ENCODE results near the gene SH3GL1.
A peak's percentile ranks its signal among the peaks of the same experiment; 100 is the strongest.

Gene SH3GL1

GRCh38 chr19:4372165-4373012 is 28.0 kb downstream of the SH3GL1 start:
- no peaks in the 10 kb centered on the region for H3K9me3 ChIP-seq
- peak overlapping the region; percentile 100 for H3K4me2 ChIP-seq
- peaks cover 8% of the 10 kb centered on the region; the same call in 1 of the 2 replicates for H3K36me3 ChIP-seq
- H3K9ac ChIP-seq, result peak overlapping the region; percentile 74
- H4K20me1 ChIP-seq, result peaks cover 100% of the 10 kb centered on the region
- peaks cover 100% of the 10 kb centered on the region for H3K4me1 ChIP-seq
- no peak overlapping the region; the same call in 1 of the 2 replicates for H3K27ac ChIP-seq
- no peak overlapping the region for H3K4me3 ChIP-seq
- no peaks in the 10 kb centered on the region for H3K27me3 ChIP-seq
- no peak for TF ChIP-seq Cebpa-rat (IDR thresholded peaks at IDR 0.05)

GRCh38 chr19:4371247-4372164 is 28.8 kb downstream of the SH3GL1 start:
- Histone ChIP-seq H3K9me3 (no peaks in the 10 kb centered on the region), H3K27me3 (no peaks in the 10 kb centered on the region), H3K36me3 (peaks cover 14% of the 10 kb centered on the region), H3K4me1 (peaks cover 99% of the 10 kb centered on the region), H4K20me1 (peaks cover 98% of the 10 kb centered on the region), H3K9ac (peak overlapping the region; percentile 74), H3K4me3 (no peak overlapping the region), H3K4me2 (peak overlapping the region; percentile 100), H3K27ac (peak overlapping the region; percentile 87)
- TF ChIP-seq Cebpa-rat (IDR thresholded peaks at IDR 0.05), result no peak

GRCh38 chr19:4370418-4371041 is 29.8 kb downstream of the SH3GL1 start:
- H3K9ac ChIP-seq, result peak overlapping the region; percentile 74
- TF ChIP-seq Cebpa-rat (IDR thresholded peaks at IDR 0.05), result no peak
- peaks cover 98% of the 10 kb centered on the region for H4K20me1 ChIP-seq
- no peaks in the 10 kb centered on the region for H3K9me3 ChIP-seq
- H3K4me3 ChIP-seq, result peak overlapping the region; percentile 58; the same call in 1 of the 2 replicates
- peaks cover 99% of the 10 kb centered on the region for H3K4me1 ChIP-seq
- H3K36me3 ChIP-seq, result peaks cover 24% of the 10 kb centered on the region
- peak overlapping the region; percentile 100 for H3K4me2 ChIP-seq
- H3K27ac ChIP-seq, result peak overlapping the region; percentile 87
- H3K27me3 ChIP-seq, result no peaks in the 10 kb centered on the region

GRCh38 chr19:4369888-4370260 is 30.5 kb downstream of the SH3GL1 start:
- peak overlapping the region; percentile 100 for H3K4me2 ChIP-seq
- peak overlapping the region; percentile 74 for H3K9ac ChIP-seq
- H3K36me3 ChIP-seq, result peaks cover 30% of the 10 kb centered on the region
- no peak for TF ChIP-seq Cebpa-rat (IDR thresholded peaks at IDR 0.05)
- H3K27ac ChIP-seq, result peak overlapping the region; percentile 87
- H3K9me3 ChIP-seq, result no peaks in the 10 kb centered on the region
- H3K4me1 ChIP-seq, result peaks cover 99% of the 10 kb centered on the region
- H3K4me3 ChIP-seq, result peak overlapping the region; percentile 58
- H4K20me1 ChIP-seq, result peaks cover 96% of the 10 kb centered on the region
- no peaks in the 10 kb centered on the region for H3K27me3 ChIP-seq

- no peak for TF ChIP-seq Cebpa-rat (IDR thresholded peaks at IDR 0.05)
- H3K4me3 ChIP-seq, result peak overlapping the region; percentile 58
- H3K9ac ChIP-seq, result peak overlapping the region; percentile 74
- H3K4me1 ChIP-seq, result peaks cover 93% of the 10 kb centered on the region
- peak overlapping the region; percentile 100 for H3K4me2 ChIP-seq
- H3K27me3 ChIP-seq, result no peaks in the 10 kb centered on the region
- H3K27ac ChIP-seq, result peak overlapping the region; percentile 87
- no peaks in the 10 kb centered on the region for H3K9me3 ChIP-seq
- H3K36me3 ChIP-seq, result peaks cover 34% of the 10 kb centered on the region
- peaks cover 91% of the 10 kb centered on the region for H4K20me1 ChIP-seq
Observed at GRCh38 chr19:4369109-4369887, 31.0 kb downstream of the SH3GL1 start.

- no peak for TF ChIP-seq Cebpa-rat (IDR thresholded peaks at IDR 0.05)
- H3K9me3 ChIP-seq, result no peaks in the 10 kb centered on the region
- H4K20me1 ChIP-seq, result peaks cover 85% of the 10 kb centered on the region
- no peak overlapping the region; the same call in 1 of the 2 replicates for H3K4me3 ChIP-seq
- peaks cover 83% of the 10 kb centered on the region for H3K4me1 ChIP-seq
- H3K4me2 ChIP-seq, result peak overlapping the region; percentile 100
- H3K9ac ChIP-seq, result peak overlapping the region; percentile 39
- peaks cover 44% of the 10 kb centered on the region for H3K36me3 ChIP-seq
- H3K27me3 ChIP-seq, result no peaks in the 10 kb centered on the region
- peak overlapping the region; percentile 73 for H3K27ac ChIP-seq
Observed at GRCh38 chr19:4368128-4368820, 32.1 kb downstream of the SH3GL1 start.

- Histone ChIP-seq H3K4me3 (no peak overlapping the region; the same call in 1 of the 2 replicates), H3K4me1 (peaks cover 78% of the 10 kb centered on the region), H3K4me2 (peak overlapping the region; percentile 100), H4K20me1 (peaks cover 80% of the 10 kb centered on the region), H3K27me3 (no peaks in the 10 kb centered on the region), H3K27ac (peak overlapping the region; percentile 73), H3K36me3 (peaks cover 49% of the 10 kb centered on the region), H3K9me3 (no peaks in the 10 kb centered on the region), H3K9ac (peak overlapping the region; percentile 39; the same call in 1 of the 2 replicates)
- TF ChIP-seq Cebpa-rat (IDR thresholded peaks at IDR 0.05), result no peak
Observed at GRCh38 chr19:4367781-4368127, 32.6 kb downstream of the SH3GL1 start.

GRCh38 chr19:4367336-4367723 is 33.0 kb downstream of the SH3GL1 start:
- Histone ChIP-seq H3K4me1 (peaks cover 74% of the 10 kb centered on the region), H3K36me3 (peaks cover 53% of the 10 kb centered on the region), H4K20me1 (peaks cover 76% of the 10 kb centered on the region), H3K27ac (peak overlapping the region; percentile 73), H3K9me3 (no peaks in the 10 kb centered on the region), H3K27me3 (no peaks in the 10 kb centered on the region), H3K4me2 (peak overlapping the region; percentile 100), H3K9ac (peak overlapping the region; percentile 39; the same call in 1 of the 2 replicates), H3K4me3 (no peak overlapping the region)
- TF ChIP-seq Cebpa-rat (IDR thresholded peaks at IDR 0.05), result no peak

All from BLaER1 (cell line).